Measurements from ENCODE around the gene BAZ2A.

The BAZ2A gene

DNA sequence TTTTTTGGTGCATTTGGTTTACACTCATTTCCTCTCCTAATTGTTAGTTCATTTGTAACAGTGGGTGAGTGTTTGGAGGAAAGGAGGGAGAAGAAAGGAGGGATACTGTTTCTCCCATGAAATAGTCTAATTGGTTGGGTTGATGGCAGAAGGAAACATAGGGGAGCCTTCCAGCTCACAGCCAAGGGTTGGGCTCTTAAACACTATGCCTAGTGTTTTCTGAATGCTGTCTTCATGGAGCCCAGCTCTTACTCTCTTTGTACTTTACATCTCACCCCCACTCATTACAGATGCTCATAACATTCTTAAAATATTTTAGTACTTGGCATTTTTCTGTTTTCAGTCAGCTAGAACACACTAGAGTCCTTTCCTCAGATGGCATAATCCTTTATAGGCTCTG lies 38.2 kb downstream of the BAZ2A start (continued):
- TF ChIP-seq ZC3H10 (CRISPR knock-in tag; IDR thresholded peaks at IDR 0.05) (no peak), ISL1 (CRISPR knock-in tag; IDR thresholded peaks at IDR 0.05) (no peak), GLIS3 (CRISPR knock-in tag; IDR thresholded peaks at IDR 0.05) (no peak), ZNF8 (CRISPR knock-in tag; IDR thresholded peaks at IDR 0.05) (no peak), ESRRG (CRISPR knock-in tag; IDR thresholded peaks at IDR 0.05) (no peak), RARB (CRISPR knock-in tag; IDR thresholded peaks at IDR 0.05) (no peak)
- TF ChIP-seq, protein P1, sequence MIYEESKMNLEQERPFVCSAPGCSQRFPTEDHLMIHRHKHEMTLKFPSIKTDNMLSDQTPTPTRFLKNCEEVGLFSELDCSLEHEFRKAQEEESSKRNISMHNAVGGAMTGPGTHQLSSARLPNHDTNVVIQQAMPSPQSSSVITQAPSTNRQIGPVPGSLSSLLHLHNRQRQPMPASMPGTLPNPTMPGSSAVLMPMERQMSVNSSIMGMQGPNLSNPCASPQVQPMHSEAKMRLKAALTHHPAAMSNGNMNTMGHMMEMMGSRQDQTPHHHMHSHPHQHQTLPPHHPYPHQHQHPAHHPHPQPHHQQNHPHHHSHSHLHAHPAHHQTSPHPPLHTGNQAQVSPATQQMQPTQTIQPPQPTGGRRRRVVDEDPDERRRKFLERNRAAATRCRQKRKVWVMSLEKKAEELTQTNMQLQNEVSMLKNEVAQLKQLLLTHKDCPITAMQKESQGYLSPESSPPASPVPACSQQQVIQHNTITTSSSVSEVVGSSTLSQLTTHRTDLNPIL (CRISPR knock-in tag; IDR thresholded peaks at IDR 0.05; ENCODE audit: low read depth), result no peak

DNA sequence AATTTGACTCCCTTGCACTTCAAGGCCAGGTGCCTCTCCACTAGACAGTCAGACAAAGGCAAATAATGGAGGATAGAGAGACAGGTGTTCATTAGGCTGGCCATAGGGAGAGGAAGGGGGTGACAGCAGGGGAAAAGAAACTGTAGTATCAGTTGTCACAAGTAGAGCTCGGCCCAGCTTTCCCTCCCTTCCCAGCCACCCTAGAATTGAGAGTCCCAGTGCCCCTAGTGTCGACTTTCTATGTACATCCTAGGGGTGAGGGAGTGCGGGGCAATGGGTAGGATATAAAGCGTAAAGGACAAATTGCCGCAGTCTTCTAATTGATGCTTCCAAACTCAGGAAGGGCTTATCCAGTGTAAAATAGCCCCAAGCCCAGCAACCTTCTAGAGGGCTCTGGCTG lies 39.0 kb downstream of the BAZ2A start:
- no peak for ATAC-seq
- TF ChIP-seq BACH2 (CRISPR knock-in tag; IDR thresholded peaks at IDR 0.05; ENCODE audit: borderline replicate concordance) (no peak), RARB (CRISPR knock-in tag; IDR thresholded peaks at IDR 0.05) (no peak), ZC3H10 (CRISPR knock-in tag; IDR thresholded peaks at IDR 0.05) (no peak), ARNTL (CRISPR knock-in tag; IDR thresholded peaks at IDR 0.05; ENCODE audit: borderline replicate concordance, low read depth) (no peak)

DNA sequence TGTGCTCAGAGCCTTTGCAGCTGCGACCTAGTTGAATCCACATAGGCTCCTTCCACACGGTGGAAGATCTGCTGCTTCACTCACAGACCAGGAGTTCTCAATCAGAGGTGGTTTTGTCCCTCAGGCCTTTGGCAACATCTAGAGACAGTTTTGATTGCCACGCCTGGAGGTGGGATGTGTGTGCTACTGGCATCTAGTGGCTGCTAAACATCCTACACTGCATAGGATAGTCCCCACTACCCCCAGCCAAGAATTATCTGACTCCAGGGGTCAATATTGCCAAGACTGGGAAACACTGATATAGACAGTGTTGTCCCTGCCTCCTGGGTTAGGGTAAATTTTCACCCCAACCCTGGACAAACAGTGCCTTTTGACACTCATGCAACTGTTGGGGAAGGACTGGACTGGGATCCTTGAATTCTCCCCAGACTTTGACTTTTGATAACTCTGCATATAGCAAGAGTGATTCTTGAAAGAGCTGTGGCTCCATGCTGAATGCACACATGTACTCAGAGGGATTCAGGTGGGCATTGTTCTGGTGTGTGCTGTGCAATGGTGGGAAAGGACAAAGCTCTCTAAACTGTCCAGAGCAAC lies 39.8 kb downstream of the BAZ2A start:
- peak; percentile 37 for ATAC-seq
- TF ChIP-seq, protein P2, sequence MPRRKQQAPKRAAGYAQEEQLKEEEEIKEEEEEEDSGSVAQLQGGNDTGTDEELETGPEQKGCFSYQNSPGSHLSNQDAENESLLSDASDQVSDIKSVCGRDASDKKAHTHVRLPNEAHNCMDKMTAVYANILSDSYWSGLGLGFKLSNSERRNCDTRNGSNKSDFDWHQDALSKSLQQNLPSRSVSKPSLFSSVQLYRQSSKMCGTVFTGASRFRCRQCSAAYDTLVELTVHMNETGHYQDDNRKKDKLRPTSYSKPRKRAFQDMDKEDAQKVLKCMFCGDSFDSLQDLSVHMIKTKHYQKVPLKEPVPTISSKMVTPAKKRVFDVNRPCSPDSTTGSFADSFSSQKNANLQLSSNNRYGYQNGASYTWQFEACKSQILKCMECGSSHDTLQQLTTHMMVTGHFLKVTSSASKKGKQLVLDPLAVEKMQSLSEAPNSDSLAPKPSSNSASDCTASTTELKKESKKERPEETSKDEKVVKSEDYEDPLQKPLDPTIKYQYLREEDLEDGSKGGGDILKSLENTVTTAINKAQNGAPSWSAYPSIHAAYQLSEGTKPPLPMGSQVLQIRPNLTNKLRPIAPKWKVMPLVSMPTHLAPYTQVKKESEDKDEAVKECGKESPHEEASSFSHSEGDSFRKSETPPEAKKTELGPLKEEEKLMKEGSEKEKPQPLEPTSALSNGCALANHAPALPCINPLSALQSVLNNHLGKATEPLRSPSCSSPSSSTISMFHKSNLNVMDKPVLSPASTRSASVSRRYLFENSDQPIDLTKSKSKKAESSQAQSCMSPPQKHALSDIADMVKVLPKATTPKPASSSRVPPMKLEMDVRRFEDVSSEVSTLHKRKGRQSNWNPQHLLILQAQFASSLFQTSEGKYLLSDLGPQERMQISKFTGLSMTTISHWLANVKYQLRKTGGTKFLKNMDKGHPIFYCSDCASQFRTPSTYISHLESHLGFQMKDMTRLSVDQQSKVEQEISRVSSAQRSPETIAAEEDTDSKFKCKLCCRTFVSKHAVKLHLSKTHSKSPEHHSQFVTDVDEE (CRISPR knock-in tag; IDR thresholded peaks at IDR 0.05), result no peak
- TF ChIP-seq ARNTL (CRISPR knock-in tag; IDR thresholded peaks at IDR 0.05; ENCODE audit: borderline replicate concordance, low read depth), result no peak
- no peak for TF ChIP-seq ZFP3 (CRISPR knock-in tag; IDR thresholded peaks at IDR 0.05)
- TF ChIP-seq ZNF8 (CRISPR knock-in tag; IDR thresholded peaks at IDR 0.05), result no peak
- TF ChIP-seq RARB (CRISPR knock-in tag; IDR thresholded peaks at IDR 0.05), result no peak
- no peak for TF ChIP-seq SNAI2 (CRISPR knock-in tag; IDR thresholded peaks at IDR 0.05)
- no peak for TF ChIP-seq BACH2 (CRISPR knock-in tag; IDR thresholded peaks at IDR 0.05; ENCODE audit: borderline replicate concordance)
- no peak for TF ChIP-seq PPARA (CRISPR knock-in tag; IDR thresholded peaks at IDR 0.05; ENCODE audit: borderline replicate concordance)
- no peak for TF ChIP-seq OSR1 (CRISPR knock-in tag; IDR thresholded peaks at IDR 0.05)
- TF ChIP-seq, protein P3, sequence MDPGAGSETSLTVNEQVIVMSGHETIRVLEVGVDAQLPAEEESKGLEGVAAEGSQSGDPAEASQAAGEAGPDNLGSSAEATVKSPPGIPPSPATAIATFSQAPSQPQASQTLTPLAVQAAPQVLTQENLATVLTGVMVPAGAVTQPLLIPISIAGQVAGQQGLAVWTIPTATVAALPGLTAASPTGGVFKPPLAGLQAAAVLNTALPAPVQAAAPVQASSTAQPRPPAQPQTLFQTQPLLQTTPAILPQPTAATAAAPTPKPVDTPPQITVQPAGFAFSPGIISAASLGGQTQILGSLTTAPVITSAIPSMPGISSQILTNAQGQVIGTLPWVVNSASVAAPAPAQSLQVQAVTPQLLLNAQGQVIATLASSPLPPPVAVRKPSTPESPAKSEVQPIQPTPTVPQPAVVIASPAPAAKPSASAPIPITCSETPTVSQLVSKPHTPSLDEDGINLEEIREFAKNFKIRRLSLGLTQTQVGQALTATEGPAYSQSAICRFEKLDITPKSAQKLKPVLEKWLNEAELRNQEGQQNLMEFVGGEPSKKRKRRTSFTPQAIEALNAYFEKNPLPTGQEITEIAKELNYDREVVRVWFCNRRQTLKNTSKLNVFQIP (CRISPR knock-in tag; IDR thresholded peaks at IDR 0.05; ENCODE audit: borderline replicate concordance, low read depth), result no peak
- TF ChIP-seq ISL1 (CRISPR knock-in tag; IDR thresholded peaks at IDR 0.05), result no peak
- TF ChIP-seq ZNF70 (CRISPR knock-in tag; IDR thresholded peaks at IDR 0.05), result no peak
- TF ChIP-seq GLIS3 (CRISPR knock-in tag; IDR thresholded peaks at IDR 0.05), result no peak
- TF ChIP-seq, protein P1 (CRISPR knock-in tag; IDR thresholded peaks at IDR 0.05; ENCODE audit: low read depth), result no peak
- no peak for TF ChIP-seq CSDC2 (CRISPR knock-in tag; IDR thresholded peaks at IDR 0.05)
- no peak for TF ChIP-seq ZNF565 (CRISPR knock-in tag; conservative IDR thresholded peaks at IDR 0.05; ENCODE audit: low read depth)

DNA sequence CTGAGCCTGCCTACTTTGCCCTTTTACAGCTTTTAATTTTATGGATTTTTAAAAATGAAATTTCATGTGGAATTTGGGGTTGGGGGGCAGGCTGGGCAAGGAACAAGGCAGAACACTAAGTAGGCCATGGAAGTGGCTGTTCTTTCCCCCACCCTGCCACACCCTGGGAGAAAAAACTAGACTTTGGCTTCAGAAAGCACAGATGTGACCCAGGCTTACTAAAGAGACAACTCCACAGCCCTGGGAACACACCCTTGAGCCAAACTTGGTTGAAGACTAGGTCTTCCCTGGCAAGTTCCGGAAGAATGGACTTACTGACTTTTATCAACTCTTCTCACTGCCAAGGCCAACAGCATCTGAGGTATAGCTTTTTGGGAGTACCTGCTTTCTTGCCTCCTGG lies 40.3 kb downstream of the BAZ2A start:
- no peak for ATAC-seq
- TF ChIP-seq CSDC2 (CRISPR knock-in tag; IDR thresholded peaks at IDR 0.05) (no peak), ZC3H10 (CRISPR knock-in tag; IDR thresholded peaks at IDR 0.05) (no peak), BACH2 (CRISPR knock-in tag; IDR thresholded peaks at IDR 0.05; ENCODE audit: borderline replicate concordance) (no peak), RARB (CRISPR knock-in tag; IDR thresholded peaks at IDR 0.05) (no peak), ZNF70 (CRISPR knock-in tag; IDR thresholded peaks at IDR 0.05) (no peak), OSR1 (CRISPR knock-in tag; IDR thresholded peaks at IDR 0.05) (no peak), SNAI2 (CRISPR knock-in tag; IDR thresholded peaks at IDR 0.05) (no peak), GLIS3 (CRISPR knock-in tag; IDR thresholded peaks at IDR 0.05) (no peak), ZNF8 (CRISPR knock-in tag; IDR thresholded peaks at IDR 0.05) (no peak), ZFP3 (CRISPR knock-in tag; IDR thresholded peaks at IDR 0.05) (no peak)
- TF ChIP-seq, protein P4, sequence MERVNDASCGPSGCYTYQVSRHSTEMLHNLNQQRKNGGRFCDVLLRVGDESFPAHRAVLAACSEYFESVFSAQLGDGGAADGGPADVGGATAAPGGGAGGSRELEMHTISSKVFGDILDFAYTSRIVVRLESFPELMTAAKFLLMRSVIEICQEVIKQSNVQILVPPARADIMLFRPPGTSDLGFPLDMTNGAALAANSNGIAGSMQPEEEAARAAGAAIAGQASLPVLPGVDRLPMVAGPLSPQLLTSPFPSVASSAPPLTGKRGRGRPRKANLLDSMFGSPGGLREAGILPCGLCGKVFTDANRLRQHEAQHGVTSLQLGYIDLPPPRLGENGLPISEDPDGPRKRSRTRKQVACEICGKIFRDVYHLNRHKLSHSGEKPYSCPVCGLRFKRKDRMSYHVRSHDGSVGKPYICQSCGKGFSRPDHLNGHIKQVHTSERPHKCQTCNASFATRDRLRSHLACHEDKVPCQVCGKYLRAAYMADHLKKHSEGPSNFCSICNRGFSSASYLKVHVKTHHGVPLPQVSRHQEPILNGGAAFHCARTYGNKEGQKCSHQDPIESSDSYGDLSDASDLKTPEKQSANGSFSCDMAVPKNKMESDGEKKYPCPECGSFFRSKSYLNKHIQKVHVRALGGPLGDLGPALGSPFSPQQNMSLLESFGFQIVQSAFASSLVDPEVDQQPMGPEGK (CRISPR knock-in tag; IDR thresholded peaks at IDR 0.05; ENCODE audit: borderline replicate concordance), result no peak
- TF ChIP-seq, protein P2 (CRISPR knock-in tag; IDR thresholded peaks at IDR 0.05), result no peak
- TF ChIP-seq, protein P5, sequence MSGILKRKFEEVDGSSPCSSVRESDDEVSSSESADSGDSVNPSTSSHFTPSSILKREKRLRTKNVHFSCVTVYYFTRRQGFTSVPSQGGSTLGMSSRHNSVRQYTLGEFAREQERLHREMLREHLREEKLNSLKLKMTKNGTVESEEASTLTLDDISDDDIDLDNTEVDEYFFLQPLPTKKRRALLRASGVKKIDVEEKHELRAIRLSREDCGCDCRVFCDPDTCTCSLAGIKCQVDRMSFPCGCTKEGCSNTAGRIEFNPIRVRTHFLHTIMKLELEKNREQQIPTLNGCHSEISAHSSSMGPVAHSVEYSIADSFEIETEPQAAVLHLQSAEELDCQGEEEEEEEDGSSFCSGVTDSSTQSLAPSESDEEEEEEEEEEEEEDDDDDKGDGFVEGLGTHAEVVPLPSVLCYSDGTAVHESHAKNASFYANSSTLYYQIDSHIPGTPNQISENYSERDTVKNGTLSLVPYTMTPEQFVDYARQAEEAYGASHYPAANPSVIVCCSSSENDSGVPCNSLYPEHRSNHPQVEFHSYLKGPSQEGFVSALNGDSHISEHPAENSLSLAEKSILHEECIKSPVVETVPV (CRISPR knock-in tag; IDR thresholded peaks at IDR 0.05), result no peak
